ENCODE data around the gene TENM3. TPM values are rescaled to one million over a fixed set of nuclear protein-coding genes. Genes with fewer than 3 reads are reported as not detected.

The TENM3 gene
- total and polyA plus RNA-seq, 2 of the 8 experiments (the other 6 are each of a cell fraction or from before 2014, with no cell fraction given) = 36.9 to 69.3 TPM

GRCh38 chr4:182297659-182298058 lies 54.5 kb downstream of the TENM3 start:
- peaks cover 3% of the 10 kb centered on the region; the same call in 1 of the 2 replicates for H3K79me1 ChIP-seq (ENCODE audit: low read depth, low read length)
- no peak overlapping the region for H3K4me3 ChIP-seq (ENCODE audit: extremely low read depth in 1 of 4, insufficient read depth in 2 of 4, low read depth in 3 of 4, low read length in 4 of 4)
- no peaks in the 10 kb centered on the region for H3K23me2 ChIP-seq (ENCODE audit: low read depth, low read length)
- H3K27me3 ChIP-seq (replicated peaks in 1 of 4; ENCODE audit: control insufficient read depth in 3 of 4, extremely low read depth in 1 of 4, insufficient read depth in 3 of 4, low read length in 3 of 4) = no peaks in the 10 kb centered on the region
- no peak overlapping the region for H2AFZ ChIP-seq (ENCODE audit: low read length)
- no peak overlapping the region for H3K4ac ChIP-seq (replicated peaks; ENCODE audit: insufficient read length, low read depth, low read length)
- no peaks in the 10 kb centered on the region for H3K79me2 ChIP-seq (ENCODE audit: control insufficient read depth in 1 of 2, insufficient read depth in 2 of 2, low read length in 2 of 2)
- no peak overlapping the region for H2BK12ac ChIP-seq (ENCODE audit: low read depth, low read length)
- no peak overlapping the region for H2BK120ac ChIP-seq (replicated peaks; ENCODE audit: low read depth, low read length)
- ChIA-PET POLR2A (ENCODE audit: partially characterized antibody) (no interaction called here), CTCF (ENCODE audit: partially characterized antibody) (no interaction called here)
- TF ChIP-seq POLR2A (IDR thresholded peaks at IDR 0.05; ENCODE audit: control extremely low read depth in 1 of 2, low read depth in 2 of 2, low read length in 2 of 2) (no peak), TCF12 (IDR thresholded peaks at IDR 0.05; ENCODE audit: low read depth, low read length) (no peak), JUN (IDR thresholded peaks at IDR 0.05; ENCODE audit: low read depth, low read length) (no peak), KDM5A (IDR thresholded peaks at IDR 0.05; ENCODE audit: low read length) (no peak), NRF1 (IDR thresholded peaks at IDR 0.05; ENCODE audit: low read depth, low read length) (no peak)
- no peak overlapping the region for H3K9ac ChIP-seq (replicated peaks in 1 of 4; ENCODE audit: extremely low read depth in 1 of 4, low read depth in 3 of 4, low read length in 3 of 4)
- no peak overlapping the region; the same call in 1 of the 2 replicates for H4K8ac ChIP-seq (ENCODE audit: extremely low read depth, insufficient read depth, low read length)
- DNase-seq (ENCODE audit: low read depth in 1 of 2, low spot score in 2 of 2) = no peak
- H3K27ac ChIP-seq (ENCODE audit: low read depth, low read length) = no peak overlapping the region
- H4K5ac ChIP-seq (ENCODE audit: insufficient read length, low read depth, low read length) = no peak overlapping the region
- no peak overlapping the region for H3K56ac ChIP-seq (replicated peaks; ENCODE audit: insufficient read length, low read depth, low read length)
- WGBS, 2 experiments (ENCODE audit: extremely low coverage in 1 of 2, insufficient coverage in 1 of 2, insufficient read length in 1 of 2, insufficient replicate concordance in 2 of 2, low coverage in 1 of 2, low lambda C conversion rate in 2 of 2, missing lambda C conversion rate in 1 of 2) = 89% methylated on average over 9 of the region's 9 CpGs; no CpG with 5 or more reads in 1 of the 2 experiments
- no peak overlapping the region for H3K18ac ChIP-seq (ENCODE audit: extremely low read depth, low read length)
- H3K23ac ChIP-seq (ENCODE audit: insufficient read length) = no peak overlapping the region
- no peak overlapping the region for H2BK20ac ChIP-seq (ENCODE audit: low read length)
- no peaks in the 10 kb centered on the region for H3K36me3 ChIP-seq (ENCODE audit: control insufficient read depth in 2 of 4, insufficient read depth in 4 of 4, low read length in 3 of 4)
- no peak for FAIRE-seq
- peaks cover 0 to 4% (median 1%) of the 10 kb centered on the region in 4 experiments; a peak in 3 of 7 replicates for H3K4me1 ChIP-seq (replicated peaks in 1 of 4; ENCODE audit: control insufficient read depth in 3 of 4, insufficient read depth in 4 of 4, low read length in 3 of 4)
- H2AK5ac ChIP-seq (ENCODE audit: low read depth, low read length) = no peak overlapping the region
- H3K9me3 ChIP-seq (ENCODE audit: insufficient read depth in 2 of 2, low read depth in 1 of 2, low read length in 1 of 2) = no peaks in the 10 kb centered on the region
- H2BK15ac ChIP-seq (ENCODE audit: low read length) = no peak overlapping the region
- no peak overlapping the region for H3K14ac ChIP-seq (ENCODE audit: insufficient read length)
- H4K20me1 ChIP-seq (replicated peaks in 1 of 2; ENCODE audit: control insufficient read depth in 1 of 2, insufficient read depth in 2 of 2, low read length in 2 of 2) = peaks cover 0 to 3% of the 10 kb centered on the region in 2 experiments
- no peak overlapping the region for H3K4me2 ChIP-seq (ENCODE audit: insufficient read depth in 1 of 2, low read depth in 2 of 2, low read length in 2 of 2)
- H4K91ac ChIP-seq (replicated peaks; ENCODE audit: insufficient read length, low read length) = no peak overlapping the region
- H2BK5ac ChIP-seq (ENCODE audit: low read depth, low read length) = no peak overlapping the region
